Naive thymus-derived CD4-positive, alpha-beta T cell (primary cell): ENCODE data around the gene EFNA3. TPM values are rescaled to one million over a fixed set of nuclear protein-coding genes. Genes with fewer than 3 reads are reported as not detected.

Experiments used
- ATAC-seq: fragments of 150-1000 bp; cut with Tn5 transposase; 2 replicates; pipeline ENCODE4 v1.10.0; 2021; ENCODE audit warnings: mild to moderate bottlenecking, moderate library complexity
- CTCF ChIA-PET: fragments of 350-600 bp; sonication (Branson Sonifier 250); formaldehyde crosslinking; loops from one replicate; lab custom pipeline; 2021; ENCODE audit warnings: antibody characterized with exemption; lab: Charles Lee
- POLR2A ChIA-PET: fragments of 350-600 bp; sonication (Branson Sonifier 250); formaldehyde crosslinking; loops from one replicate; lab custom pipeline; 2021; ENCODE audit warnings: antibody characterized with exemption, inconsistent platforms; lab: Charles Lee
- DNase-seq, 9 donors: peaks; one replicate each; pipeline versions ENCODE4 v3.0.0 to v3.0.0-alpha.2; 2020 to 2022; ENCODE audit warnings: mixed read lengths in 1 of 9
- H3K27ac ChIP-seq: one replicate; pipeline ENCODE4 v1.7.0; 2013; ENCODE audit warnings: mild to moderate bottlenecking, low read depth, low read length, moderate library complexity
- H3K27me3 ChIP-seq, 2 donors: one replicate each; pipeline ENCODE4 v1.7.0; 2013; ENCODE audit warnings: low read length in 2 of 2, mild to moderate bottlenecking in 2 of 2, moderate library complexity in 2 of 2; ENCODE audit not compliant: control insufficient read depth in 2 of 2, insufficient read depth in 2 of 2
- H3K36me3 ChIP-seq, 3 experiments: 1 replicate in 2 of 3; 2 replicates in 1 of 3; pipeline ENCODE4 v1.7.0; 2013; ENCODE audit warnings: low read length in 3 of 3, mild to moderate bottlenecking in 3 of 3, moderate library complexity in 1 of 3; ENCODE audit not compliant: insufficient read depth in 3 of 3, control insufficient read depth in 2 of 3
- H3K4me1 ChIP-seq, 2 donors: one replicate each; pipeline ENCODE4 v1.7.0; 2013; ENCODE audit warnings: low read length in 2 of 2, mild to moderate bottlenecking in 2 of 2, moderate library complexity in 1 of 2; ENCODE audit not compliant: control insufficient read depth in 2 of 2, insufficient read depth in 2 of 2
- H3K4me3 ChIP-seq: 2 replicates; pipeline ENCODE4 v1.7.0; 2013; ENCODE audit warnings: mild to moderate bottlenecking, low read length
- H3K9me3 ChIP-seq, 3 experiments: 1 replicate in 2 of 3; 2 replicates in 1 of 3; pipeline ENCODE4 v1.7.0; 2013; ENCODE audit warnings: low read length in 3 of 3; ENCODE audit not compliant: control insufficient read depth in 2 of 3
- H3K27ac Mint-ChIP-seq, 9 donors: one replicate each; pipeline ENCODE4 v1.8.0; 2020 to 2022; ENCODE audit warnings: mixed read lengths in 9 of 9, mild to moderate bottlenecking in 8 of 9, moderate library complexity in 5 of 9, inconsistent platforms in 2 of 9
- H3K27me3 Mint-ChIP-seq, 5 donors: one replicate each; pipeline ENCODE4 v1.8.0; 2021 to 2022; ENCODE audit warnings: mixed read lengths in 5 of 5, mild to moderate bottlenecking in 1 of 5
- H3K36me3 Mint-ChIP-seq, 5 donors: one replicate each; pipeline ENCODE4 v1.8.0; 2020 to 2022; ENCODE audit warnings: mixed read lengths in 5 of 5, mild to moderate bottlenecking in 3 of 5, inconsistent platforms in 1 of 5
- H3K4me1 Mint-ChIP-seq, 7 donors: one replicate each; pipeline ENCODE4 v1.8.0; 2020 to 2022; ENCODE audit warnings: mixed read lengths in 7 of 7, mild to moderate bottlenecking in 3 of 7, inconsistent platforms in 1 of 7
- H3K4me3 Mint-ChIP-seq, 10 donors: one replicate each; pipeline ENCODE4 v1.8.0; 2020 to 2022; ENCODE audit warnings: mild to moderate bottlenecking in 10 of 10, mixed read lengths in 10 of 10, moderate library complexity in 6 of 10, inconsistent platforms in 2 of 10
- H3K9me3 Mint-ChIP-seq, 11 donors: one replicate each; pipeline ENCODE4 v1.8.0; 2020 to 2022; ENCODE audit warnings: mixed read lengths in 11 of 11, mild to moderate bottlenecking in 4 of 11, inconsistent platforms in 1 of 11, moderate library complexity in 1 of 11
- intact Hi-C, 2 donors: fragments of 100-400 bp; cut with micrococcal nuclease; formaldehyde crosslinking; loops; one replicate each; pipeline ENCODE4 v1.15.1; 2023
- polyA plus RNA-seq, 2 donors: library from polyadenylated mRNA; unstranded; fragments of 300-500 nt; fragmentation: Illumina TruSeq; gene quantifications; one replicate each; pipeline ENCODE4 v1.2.3, GENCODE V29; 2021
- total RNA-seq, 6 experiments: library from RNA in 5 of 6; stranded (reverse) in 5 of 6; gene quantifications; 1 replicate in 5 of 6; 2 replicates in 1 of 6; pipeline ENCODE4 v1.2.3 and lab custom pipeline; 2021 to 2026

The EFNA3 gene
- total and polyA plus RNA-seq, 7 experiments from 2014 or later: 0.42 to 4.0 (median 1.7) TPM

DNA sequence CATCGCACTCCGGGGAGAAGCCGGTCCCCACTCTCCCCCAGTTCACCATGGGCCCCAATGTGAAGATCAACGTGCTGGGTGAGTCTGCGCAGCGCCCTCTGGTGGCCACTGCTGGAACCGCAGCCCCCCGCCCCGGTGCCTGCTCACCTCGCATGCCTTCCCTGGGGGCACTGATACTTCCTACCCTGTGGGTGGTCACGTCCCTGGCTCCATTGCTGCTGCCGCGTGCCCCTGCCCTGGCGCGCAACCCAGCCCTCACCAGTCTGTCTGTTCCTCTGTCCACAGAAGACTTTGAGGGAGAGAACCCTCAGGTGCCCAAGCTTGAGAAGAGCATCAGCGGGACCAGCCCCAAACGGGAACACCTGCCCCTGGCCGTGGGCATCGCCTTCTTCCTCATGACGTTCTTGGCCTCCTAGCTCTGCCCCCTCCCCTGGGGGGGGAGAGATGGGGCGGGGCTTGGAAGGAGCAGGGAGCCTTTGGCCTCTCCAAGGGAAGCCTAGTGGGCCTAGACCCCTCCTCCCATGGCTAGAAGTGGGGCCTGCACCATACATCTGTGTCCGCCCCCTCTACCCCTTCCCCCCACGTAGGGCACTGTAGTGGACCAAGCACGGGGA lies 7.6 kb downstream of the EFNA3 start:
- POLR2A ChIA-PET: interaction anchor here (2.2 to 4.4 kb wide), 2 partner anchors 21 to 86 kb away, joined by 10 to 51 read pairs; partner anchors contain the start of genes EFNA4 and KRTCAP2
- H3K4me3 ChIP-seq: no peak overlapping the region
- Mint-ChIP-seq H3K4me3 (peak overlapping the region; percentile 39 to 100 (median 90)), H3K4me1 (peaks cover 22 to 41% (median 38%) of the 10 kb centered on the region in 7 donors), H3K27ac (peak overlapping the region in 7 of 9 donors; percentile 46 to 89 (median 72)), H3K9me3 (peaks cover 0 to 2% (median 0%) of the 10 kb centered on the region in 11 donors), H3K36me3 (peaks cover 0 to 4% (median 0%) of the 10 kb centered on the region in 5 donors), H3K27me3 (peaks cover 16 to 32% (median 22%) of the 10 kb centered on the region in 5 donors)
- DNase-seq: peak; percentile 71 to 88 (median 79)
- peaks cover 38 to 39% of the 10 kb centered on the region in 2 donors for H3K4me1 ChIP-seq
- intact Hi-C loops: loop anchor here in 1 of 2 donors (5.0 to 10.0 kb wide), 2 partner anchors 611 to 966 kb away; partner anchors contain the start of genes LAMTOR2 and UBQLN4
- H3K27ac ChIP-seq: no peak overlapping the region
- H3K27me3 ChIP-seq: peaks cover 24 to 26% of the 10 kb centered on the region in 2 donors
- peak; percentile 46 for ATAC-seq
- CTCF ChIA-PET: interaction anchor here (1.0 to 4.7 kb wide), 14 partner anchors 9 to 648 kb away, joined by 3 to 131 read pairs (median 5); partner anchors contain the start of genes EFNA4 and KRTCAP2
- no peaks in the 10 kb centered on the region for H3K9me3 ChIP-seq
- H3K36me3 ChIP-seq: no peaks in the 10 kb centered on the region

DNA sequence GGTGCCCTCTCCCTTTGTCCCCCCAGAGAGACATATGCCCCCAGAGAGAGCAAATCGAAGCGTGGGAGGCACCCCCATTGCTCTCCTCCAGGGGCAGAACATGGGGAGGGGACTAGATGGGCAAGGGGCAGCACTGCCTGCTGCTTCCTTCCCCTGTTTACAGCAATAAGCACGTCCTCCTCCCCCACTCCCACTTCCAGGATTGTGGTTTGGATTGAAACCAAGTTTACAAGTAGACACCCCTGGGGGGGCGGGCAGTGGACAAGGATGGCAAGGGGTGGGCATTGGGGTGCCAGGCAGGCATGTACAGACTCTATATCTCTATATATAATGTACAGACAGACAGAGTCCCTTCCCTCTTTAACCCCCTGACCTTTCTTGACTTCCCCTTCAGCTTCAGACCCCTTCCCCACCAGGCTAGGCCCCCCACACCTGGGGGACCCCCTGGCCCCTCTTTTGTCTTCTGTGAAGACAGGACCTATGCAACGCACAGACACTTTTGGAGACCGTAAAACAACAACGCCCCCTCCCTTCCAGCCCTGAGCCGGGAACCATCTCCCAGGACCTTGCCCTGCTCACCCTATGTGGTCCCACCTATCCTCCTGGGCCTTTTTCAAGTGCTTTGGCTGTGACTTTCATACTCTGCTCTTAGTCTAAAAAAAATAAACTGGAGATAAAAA lies 8.4 kb downstream of the EFNA3 start:
- intact Hi-C loops: loop anchor here in 1 of 2 donors (5.0 to 10.0 kb wide), 2 partner anchors 612 to 965 kb away; partner anchors contain the start of genes LAMTOR2 and UBQLN4
- peaks cover 18 to 22% of the 10 kb centered on the region in 2 donors for H3K27me3 ChIP-seq
- no peaks in the 10 kb centered on the region for H3K9me3 Mint-ChIP-seq
- ATAC-seq (no peak), DNase-seq (no peak)
- ChIA-PET POLR2A (interaction anchor here (2.2 kb wide), 1 partner anchor 86 kb away, joined by 10 read pairs; the partner anchor contains the start of gene KRTCAP2), CTCF (interaction anchor here (1.0 to 4.7 kb wide), 5 partner anchors 8 to 649 kb away, joined by 3 to 131 read pairs (median 6); partner anchors contain the start of genes EFNA4 and KRTCAP2)
- no peaks in the 10 kb centered on the region for H3K9me3 ChIP-seq
- no peaks in the 10 kb centered on the region for H3K36me3 Mint-ChIP-seq
- peaks cover 15 to 40% (median 34%) of the 10 kb centered on the region in 7 donors for H3K4me1 Mint-ChIP-seq
- peak overlapping the region in 2 of 9 donors; percentile 38 to 53 for H3K27ac Mint-ChIP-seq
- peaks cover 30 to 33% of the 10 kb centered on the region in 2 donors for H3K4me1 ChIP-seq
- H3K4me3 ChIP-seq: no peak overlapping the region
- peaks cover 10 to 27% (median 16%) of the 10 kb centered on the region in 5 donors for H3K27me3 Mint-ChIP-seq
- no peaks in the 10 kb centered on the region for H3K36me3 ChIP-seq
- H3K4me3 Mint-ChIP-seq: peak overlapping the region in 4 of 10 donors; percentile 16 to 45 (median 36)
- no peak overlapping the region for H3K27ac ChIP-seq

DNA sequence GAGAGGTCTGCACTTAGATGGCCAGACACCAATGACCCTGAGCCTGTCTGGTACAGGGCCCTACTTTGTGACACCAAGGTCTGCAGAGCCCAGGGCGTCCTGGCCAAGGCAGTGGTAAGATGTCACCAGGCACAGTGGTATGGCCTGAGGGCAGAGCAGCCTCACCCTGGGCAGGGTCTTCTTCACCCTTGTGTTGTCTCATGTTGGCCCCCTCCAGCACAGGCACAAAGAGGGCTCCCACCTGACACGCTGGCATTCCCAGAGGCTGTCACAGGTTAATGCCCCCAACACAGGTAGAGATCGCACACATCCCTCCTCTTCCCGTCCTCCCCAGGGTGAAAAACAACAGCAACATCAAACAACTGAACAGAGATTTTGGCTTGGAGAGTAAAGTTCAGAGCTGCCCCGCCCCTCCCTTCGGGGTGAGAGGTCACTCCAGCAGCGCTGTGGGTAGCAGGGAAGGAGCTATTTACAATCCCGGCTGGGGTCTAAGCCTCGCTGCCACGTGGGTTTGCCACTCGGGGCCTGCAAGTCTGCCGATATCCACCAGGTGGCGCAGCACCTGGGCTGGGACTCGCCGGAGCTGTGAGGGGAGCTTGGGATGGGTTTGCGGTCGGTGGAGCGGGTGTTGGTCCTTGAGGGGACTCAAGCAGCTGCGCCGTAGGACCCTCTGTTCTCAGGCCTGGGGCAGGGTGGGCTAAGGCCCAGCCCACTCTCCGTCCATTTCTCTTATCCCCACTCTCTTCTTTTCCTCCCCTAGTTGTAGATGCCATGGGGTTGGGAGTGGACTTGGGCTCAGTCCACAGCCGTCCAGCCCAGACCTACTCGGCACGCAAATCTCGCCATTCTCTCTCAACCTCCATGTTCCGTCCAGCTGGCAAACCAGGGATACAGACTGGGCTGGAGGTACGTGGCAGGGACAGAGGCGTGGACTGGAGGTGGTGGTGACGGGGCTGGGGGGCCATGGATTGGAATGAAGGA lies 12.7 kb downstream of the EFNA3 start:
- intact Hi-C loops: loop anchor here (1.0 to 5.0 kb wide), 6 partner anchors 36 to 501 kb away; partner anchors contain the start of gene EFNA1 (in 1 of the 2)
- DNase-seq: peak; percentile 57 to 86 (median 73)
- POLR2A ChIA-PET: interaction anchor here (0.6 to 1.9 kb wide), 4 partner anchors 28 to 164 kb away, joined by 3 to 5 read pairs (median 4); partner anchors contain the start of genes EFNA4 and ENTREP3
- H3K4me3 ChIP-seq: no peak overlapping the region
- H3K9me3 Mint-ChIP-seq: no peaks in the 10 kb centered on the region
- H3K9me3 ChIP-seq: no peaks in the 10 kb centered on the region
- peak; percentile 89 for ATAC-seq
- CTCF ChIA-PET: interaction anchor here (0.6 to 4.4 kb wide), 29 partner anchors 9 to 633 kb away, joined by 3 to 88 read pairs (median 4); partner anchors contain the start of genes KRTCAP2, PBXIP1 and SLC50A1
- no peaks in the 10 kb centered on the region for H3K27me3 ChIP-seq
- H3K36me3 ChIP-seq: no peaks in the 10 kb centered on the region
- H3K27ac Mint-ChIP-seq: peak overlapping the region in 1 of 9 donors; percentile 33
- H3K4me1 Mint-ChIP-seq: peaks cover 0 to 10% (median 4%) of the 10 kb centered on the region in 7 donors
- no peak overlapping the region for H3K4me3 Mint-ChIP-seq
- peaks cover 0 to 23% (median 0%) of the 10 kb centered on the region in 5 donors for H3K27me3 Mint-ChIP-seq
- H3K27ac ChIP-seq: no peak overlapping the region
- H3K4me1 ChIP-seq: peaks cover under 1% of the 10 kb centered on the region in 2 donors
- no peaks in the 10 kb centered on the region for H3K36me3 Mint-ChIP-seq

DNA sequence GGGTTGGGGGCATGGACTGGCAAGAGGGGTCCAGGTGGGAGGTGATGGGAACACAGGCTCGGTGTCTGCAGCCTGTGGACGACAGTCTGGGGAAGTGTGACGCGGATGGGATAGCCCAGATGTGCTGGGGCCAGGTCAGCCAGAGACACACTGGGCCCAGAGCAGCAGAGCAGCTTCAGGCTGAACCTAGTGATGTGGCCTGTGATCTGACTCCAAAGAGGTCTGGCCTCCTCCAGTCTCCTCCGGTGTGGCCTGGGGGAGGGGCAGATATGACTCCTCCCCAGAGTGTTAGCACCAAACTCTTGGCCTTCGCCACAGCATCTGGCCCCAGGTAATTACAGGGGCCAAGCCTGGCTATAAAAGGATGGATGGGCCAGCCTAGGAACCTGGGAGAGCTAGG lies 13.5 kb downstream of the EFNA3 start:
- no peaks in the 10 kb centered on the region for H3K9me3 ChIP-seq
- H3K36me3 ChIP-seq: no peaks in the 10 kb centered on the region
- no peaks in the 10 kb centered on the region for H3K9me3 Mint-ChIP-seq
- H3K27me3 ChIP-seq: no peaks in the 10 kb centered on the region
- no peak overlapping the region for H3K27ac Mint-ChIP-seq
- no peaks in the 10 kb centered on the region for H3K4me1 ChIP-seq
- H3K4me3 ChIP-seq: no peak overlapping the region
- H3K27ac ChIP-seq: no peak overlapping the region
- DNase-seq (no peak), ATAC-seq (no peak)
- ChIA-PET CTCF (interaction anchor here (0.6 to 4.4 kb wide), 22 partner anchors 8 to 632 kb away, joined by 3 to 88 read pairs (median 5); partner anchors contain the start of genes KRTCAP2, PBXIP1 and SLC50A1), POLR2A (interaction anchor here (0.6 to 1.9 kb wide), 4 partner anchors 29 to 163 kb away, joined by 3 to 5 read pairs (median 4); partner anchors contain the start of genes EFNA4 and ENTREP3)
- intact Hi-C loops: loop anchor here in 1 of 2 donors (5.0 kb wide), 1 partner anchor 500 kb away; no protein-coding TSS in a partner anchor
- H3K4me3 Mint-ChIP-seq: no peak overlapping the region
- H3K36me3 Mint-ChIP-seq: no peaks in the 10 kb centered on the region
- H3K27me3 Mint-ChIP-seq: peaks cover 0 to 29% (median 0%) of the 10 kb centered on the region in 5 donors
- H3K4me1 Mint-ChIP-seq: peaks cover 0 to 9% (median 4%) of the 10 kb centered on the region in 7 donors

DNA sequence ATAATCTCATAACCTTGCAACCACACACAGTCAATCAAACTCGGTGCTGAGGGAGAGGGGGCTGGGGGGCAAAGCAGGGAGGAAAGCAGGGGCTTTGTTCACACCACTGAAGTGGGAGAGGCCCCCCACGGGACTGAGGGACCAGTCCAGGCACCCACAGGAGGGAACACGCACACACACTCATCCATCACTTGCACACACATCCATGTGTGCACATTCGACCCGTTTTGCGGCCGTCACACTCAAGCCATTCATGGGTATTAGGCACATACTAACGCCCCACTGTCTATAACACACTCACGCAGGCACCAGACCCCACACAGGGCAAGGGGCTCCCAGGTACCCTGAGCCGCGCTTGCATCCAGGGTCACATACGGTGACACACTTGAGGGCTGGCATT lies 14.0 kb downstream of the EFNA3 start:
- Histone ChIP-seq H3K4me1 (no peaks in the 10 kb centered on the region), H3K9me3 (no peaks in the 10 kb centered on the region), H3K27ac (no peak overlapping the region), H3K4me3 (no peak overlapping the region), H3K36me3 (no peaks in the 10 kb centered on the region), H3K27me3 (no peaks in the 10 kb centered on the region)
- ATAC-seq (no peak), DNase-seq (no peak)
- no peaks in the 10 kb centered on the region for H3K36me3 Mint-ChIP-seq
- H3K27ac Mint-ChIP-seq: no peak overlapping the region
- H3K27me3 Mint-ChIP-seq: peaks cover 0 to 30% (median 0%) of the 10 kb centered on the region in 5 donors
- peaks cover 0 to 9% (median 4%) of the 10 kb centered on the region in 7 donors for H3K4me1 Mint-ChIP-seq
- intact Hi-C loops: loop anchor here in 1 of 2 donors (5.0 kb wide), 1 partner anchor 500 kb away; no protein-coding TSS in a partner anchor
- POLR2A ChIA-PET: interaction anchor here (1.1 to 1.9 kb wide), 3 partner anchors 29 to 74 kb away, joined by 3 to 5 read pairs (median 5); partner anchors contain the start of gene EFNA4
- no peaks in the 10 kb centered on the region for H3K9me3 Mint-ChIP-seq
- CTCF ChIA-PET: interaction anchor here (1.4 to 4.4 kb wide), 3 partner anchors 42 to 134 kb away, joined by 5 to 88 read pairs (median 14); partner anchors contain the start of gene SLC50A1
- H3K4me3 Mint-ChIP-seq: no peak overlapping the region
